ENCODE data around the gene INPP4A. TPM values are rescaled to one million over a fixed set of nuclear protein-coding genes. Genes with fewer than 3 reads are reported as not detected.

The INPP4A gene
- total and polyA plus RNA-seq, 2 of the 13 experiments (the other 11 are each of a cell fraction or from before 2014, with no cell fraction given) = 10.1 to 10.9 TPM

DNA sequence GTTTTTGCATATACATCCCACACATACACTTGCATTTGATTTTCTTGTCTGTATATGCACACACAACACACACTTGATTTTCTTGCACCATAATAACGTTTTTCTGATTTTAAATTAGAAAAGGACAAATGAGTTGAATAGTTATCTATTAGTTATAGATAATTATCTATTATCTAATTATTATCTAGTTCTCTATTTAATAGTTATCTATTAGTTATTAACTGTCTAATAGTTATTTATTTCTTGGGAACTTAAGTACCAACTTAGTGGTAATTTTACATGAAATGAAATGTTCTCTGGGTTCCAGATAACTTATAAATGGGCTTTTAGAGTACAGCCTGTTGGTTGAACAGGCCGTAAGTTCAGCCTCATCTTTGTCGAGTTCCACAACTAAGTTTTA is 23.0 kb downstream of the INPP4A start (continued):
- TF ChIP-seq, protein P1, sequence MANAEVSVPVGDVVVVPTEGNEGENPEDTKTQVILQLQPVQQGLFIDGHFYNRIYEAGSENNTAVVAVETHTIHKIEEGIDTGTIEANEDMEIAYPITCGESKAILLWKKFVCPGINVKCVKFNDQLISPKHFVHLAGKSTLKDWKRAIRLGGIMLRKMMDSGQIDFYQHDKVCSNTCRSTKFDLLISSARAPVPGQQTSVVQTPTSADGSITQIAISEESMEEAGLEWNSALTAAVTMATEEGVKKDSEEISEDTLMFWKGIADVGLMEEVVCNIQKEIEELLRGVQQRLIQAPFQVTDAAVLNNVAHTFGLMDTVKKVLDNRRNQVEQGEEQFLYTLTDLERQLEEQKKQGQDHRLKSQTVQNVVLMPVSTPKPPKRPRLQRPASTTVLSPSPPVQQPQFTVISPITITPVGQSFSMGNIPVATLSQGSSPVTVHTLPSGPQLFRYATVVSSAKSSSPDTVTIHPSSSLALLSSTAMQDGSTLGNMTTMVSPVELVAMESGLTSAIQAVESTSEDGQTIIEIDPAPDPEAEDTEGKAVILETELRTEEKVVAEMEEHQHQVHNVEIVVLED (CRISPR knock-in tag; IDR thresholded peaks at IDR 0.05; ENCODE audit: borderline replicate concordance) = no peak
- no peak for TF ChIP-seq TFDP2 (CRISPR knock-in tag; IDR thresholded peaks at IDR 0.05)
- TF ChIP-seq SATB2 (CRISPR knock-in tag; IDR thresholded peaks at IDR 0.05) = no peak
- no peak for TF ChIP-seq ZNF142 (CRISPR knock-in tag; IDR thresholded peaks at IDR 0.05)
- no peak for TF ChIP-seq SNAPC5 (CRISPR knock-in tag; IDR thresholded peaks at IDR 0.05; ENCODE audit: borderline replicate concordance)
- TF ChIP-seq HOXA7 (CRISPR knock-in tag; IDR thresholded peaks at IDR 0.05) = no peak
